CD4-positive, alpha-beta T cell treated with Interleukin-15 for 1 hour (primary cell): Measurements from ENCODE around the gene SLCO1B1.

ENCODE experiments used
- DNase-seq: peaks from one replicate; pipeline ENCODE4 v3.0.0-alpha.2; 2020

Gene SLCO1B1

DNA sequence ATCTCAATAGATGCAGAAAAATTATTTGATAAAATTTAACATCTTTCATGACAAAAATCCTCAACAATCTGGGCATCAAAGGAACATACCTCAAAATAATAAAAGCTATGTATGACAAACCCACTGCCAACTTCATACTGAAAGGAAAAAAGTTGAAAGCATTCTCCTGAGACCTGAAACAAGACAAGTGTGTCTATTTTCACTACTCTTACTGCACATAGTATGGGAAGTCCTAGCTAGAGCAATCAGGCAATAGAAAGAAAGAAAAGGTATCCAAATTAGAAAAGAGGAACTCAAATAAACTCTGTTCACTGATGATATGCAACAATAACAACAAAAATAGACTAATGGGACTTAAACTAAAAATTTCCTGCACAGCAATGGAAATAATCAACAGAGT is 90.1 kb downstream of the SLCO1B1 start:
- DNase-seq, result no peak

DNA sequence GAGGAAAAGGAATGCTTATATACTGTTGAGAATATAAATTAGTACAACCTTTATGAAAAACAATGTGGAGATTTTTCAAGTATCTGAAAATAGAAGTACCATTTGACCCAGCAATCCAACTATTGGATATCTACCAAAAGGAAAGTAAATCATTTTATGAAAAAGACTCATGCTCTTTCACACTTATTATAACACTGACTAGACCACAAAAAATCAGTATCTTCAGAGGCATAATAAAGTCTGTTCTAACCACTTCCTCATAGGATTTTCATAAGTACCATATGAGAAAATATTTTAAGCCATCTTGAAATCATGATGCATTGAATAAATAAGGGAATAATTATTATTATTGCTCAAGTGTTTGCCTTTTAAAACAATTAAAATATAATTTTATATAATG is 90.8 kb downstream of the SLCO1B1 start:
- no peak for DNase-seq

DNA sequence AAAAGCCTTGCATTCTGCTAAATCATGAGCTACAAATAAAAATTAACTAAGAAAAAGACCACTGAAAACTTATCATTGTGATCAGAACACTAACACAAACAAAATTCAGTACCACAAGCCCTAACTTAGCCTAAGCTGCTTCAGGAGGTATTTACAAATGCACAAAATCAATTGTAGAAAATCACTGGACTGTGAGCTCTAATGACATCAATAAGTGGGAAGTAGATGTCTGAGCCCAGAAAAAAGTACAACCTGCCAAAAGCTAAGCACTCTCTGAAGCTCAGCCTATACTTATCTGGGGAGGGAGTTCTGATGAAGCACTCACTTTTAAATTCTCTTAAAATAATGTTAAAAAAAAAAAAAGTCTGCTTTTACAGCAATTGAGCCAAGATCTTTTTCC is 92.9 kb downstream of the SLCO1B1 start:
- no peak for DNase-seq

DNA sequence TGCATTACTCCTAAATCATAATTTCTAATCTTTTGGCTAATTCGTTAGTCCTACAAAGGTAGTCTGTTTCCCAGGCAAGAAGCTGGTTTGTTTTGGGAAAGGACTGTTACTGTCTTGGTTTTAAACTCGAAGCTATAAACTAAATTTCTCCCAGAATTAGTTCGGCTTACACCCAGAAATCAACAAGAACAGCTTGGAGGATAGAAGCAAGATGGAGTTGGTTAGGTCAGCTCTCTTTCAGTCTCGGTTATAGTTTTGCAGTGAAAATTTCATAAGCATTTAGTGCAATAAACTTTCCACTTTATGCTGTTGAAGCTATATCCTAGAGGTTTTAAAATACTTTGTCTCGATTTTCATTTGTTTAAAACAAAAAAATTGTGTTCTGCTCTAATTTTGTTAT is 103.4 kb downstream of the SLCO1B1 start:
- no peak for DNase-seq

DNA sequence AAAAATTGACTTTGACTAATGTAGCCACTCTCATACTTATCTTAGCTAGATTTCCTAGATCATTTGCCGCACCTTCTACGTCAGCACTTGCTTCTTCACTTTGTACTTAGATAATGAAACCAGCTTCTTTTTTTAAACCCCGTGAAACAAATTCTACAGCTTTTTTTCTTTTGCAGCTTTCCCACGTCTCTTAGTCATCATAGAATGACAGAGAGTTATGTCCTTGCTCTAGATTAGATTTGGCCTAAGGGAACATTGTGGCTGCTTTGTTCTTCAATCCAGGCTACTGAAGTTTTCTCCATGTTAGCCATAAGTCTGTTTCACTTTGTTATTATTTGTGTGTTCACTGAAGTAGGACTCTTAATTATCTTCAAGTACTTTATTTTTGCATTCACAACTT is 108.9 kb downstream of the SLCO1B1 start:
- DNase-seq, result no peak

DNA sequence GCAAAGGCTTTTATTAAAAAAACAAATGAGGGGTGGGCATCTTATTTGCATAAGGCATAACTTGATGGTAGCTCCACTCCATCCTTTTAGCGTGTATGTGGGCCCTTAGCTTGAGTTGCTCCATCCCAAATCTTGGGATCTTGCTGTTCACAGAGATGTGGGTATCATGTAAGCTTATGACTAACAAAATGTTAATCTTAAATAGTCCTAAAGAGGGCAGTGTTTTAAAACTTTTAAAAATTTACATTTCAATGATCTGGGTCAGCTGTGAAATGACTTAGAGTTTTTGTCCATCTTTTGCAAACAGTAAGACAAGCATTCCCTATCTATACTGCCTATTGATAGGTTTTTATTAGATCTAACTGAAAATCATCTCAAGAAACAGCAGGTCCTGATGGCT is 117.7 kb downstream of the SLCO1B1 start:
- no peak for DNase-seq

DNA sequence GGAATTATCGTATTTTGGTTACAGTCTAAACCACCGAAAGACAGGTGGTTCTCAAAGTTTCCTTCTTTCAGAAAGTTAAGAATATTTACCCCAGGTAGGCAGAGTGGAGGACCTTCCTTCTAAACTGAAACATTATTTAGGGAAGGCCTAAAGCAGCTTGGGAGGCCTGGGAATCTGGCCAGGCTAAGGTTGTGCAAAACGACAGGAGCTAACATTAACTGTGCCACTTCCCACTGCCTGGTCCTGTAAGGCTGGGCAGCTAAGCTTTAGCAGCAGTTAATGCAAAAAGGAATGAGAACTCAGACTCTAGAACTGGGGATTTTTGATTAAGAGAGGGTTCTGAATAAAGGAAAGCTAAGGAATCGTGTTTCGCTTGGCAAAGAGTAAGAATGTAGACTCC is 121.1 kb downstream of the SLCO1B1 start:
- no peak for DNase-seq

DNA sequence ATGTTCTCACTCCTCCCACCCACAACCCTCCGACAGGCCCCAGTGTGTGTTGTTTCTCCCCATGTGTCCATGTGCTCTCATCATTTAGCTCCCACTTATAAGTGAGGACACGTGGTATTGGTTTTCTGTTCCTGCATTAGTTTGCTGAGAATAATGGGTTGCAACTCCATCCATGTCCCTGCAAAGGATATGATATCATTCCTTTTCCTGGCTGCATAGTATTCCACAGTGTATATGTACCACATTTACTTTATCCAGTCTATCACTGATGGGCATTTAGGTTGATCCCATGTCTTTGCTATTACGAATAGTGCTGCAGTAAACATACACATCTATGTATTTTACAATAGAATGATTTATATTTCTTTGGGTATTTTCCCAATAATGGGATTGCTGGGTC is 126.2 kb downstream of the SLCO1B1 start:
- no peak for DNase-seq

DNA sequence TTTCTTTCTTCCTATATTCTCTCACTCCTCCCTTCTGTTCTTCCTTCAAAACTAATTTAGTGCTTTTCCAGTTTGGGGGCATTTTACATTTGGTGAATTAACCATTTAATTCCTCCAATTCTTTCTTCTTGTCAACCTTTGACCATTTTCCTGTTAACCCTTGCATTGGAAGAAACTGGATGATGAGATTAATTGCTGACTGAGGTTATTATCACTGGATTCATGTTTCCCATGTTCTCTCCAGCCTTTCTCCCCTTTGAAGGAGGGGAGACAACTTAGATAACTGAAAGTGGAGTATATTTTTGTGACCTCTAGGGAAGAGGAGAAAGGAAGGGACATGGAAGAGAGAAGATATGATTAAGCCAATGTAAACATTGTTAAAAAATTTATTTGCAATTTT is 133.2 kb downstream of the SLCO1B1 start:
- DNase-seq, result no peak

DNA sequence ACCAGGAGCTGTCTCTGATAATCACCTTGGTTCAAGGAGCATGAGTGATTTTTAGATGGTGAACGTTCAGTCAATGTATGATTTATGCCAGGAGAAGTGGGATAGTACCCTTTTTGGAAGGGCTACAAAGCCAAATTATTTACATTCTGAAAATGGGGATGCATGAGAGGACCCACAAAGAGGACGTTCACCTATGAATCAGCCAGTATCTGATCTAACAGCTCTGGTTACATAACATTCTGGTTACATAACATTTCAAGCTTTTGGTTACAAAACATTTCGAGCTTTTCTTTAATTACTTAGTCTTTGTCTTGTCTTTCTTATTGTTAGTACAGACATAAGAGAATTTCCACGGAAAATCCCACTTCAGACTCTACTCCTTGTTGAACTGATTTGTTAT is 134.9 kb downstream of the SLCO1B1 start:
- DNase-seq, result no peak

DNA sequence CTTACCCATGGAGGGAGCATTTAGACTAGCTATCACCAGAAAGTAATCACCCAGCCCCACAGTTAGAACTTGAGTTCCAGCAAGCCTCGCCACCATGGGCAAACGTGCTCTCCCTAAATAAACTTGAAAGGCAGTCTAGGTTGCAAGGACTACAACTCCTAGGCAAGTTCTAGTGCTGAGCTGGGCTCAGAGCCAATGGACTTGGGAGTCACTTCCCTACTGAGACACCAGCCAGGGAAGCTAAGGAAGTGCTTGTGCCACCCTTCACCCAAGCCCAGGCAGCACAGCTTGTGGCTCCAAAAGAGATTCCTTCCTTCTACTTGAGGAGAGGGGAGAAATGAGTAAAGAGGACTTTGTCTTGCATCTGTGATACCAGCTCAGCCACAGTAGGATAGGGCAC is 145.8 kb downstream of the SLCO1B1 start:
- no peak for DNase-seq
